C1 segment of cervical spinal cord (tissue), 14 donors: ENCODE measurements around the gene ZFHX2.
A peak's percentile ranks its signal among the peaks of the same experiment; 100 is the strongest.

Experiments used
- DNase-seq, 14 donors: peaks; one replicate each; lab custom pipeline; 2025; lab: John Stamatoyannopoulos, UW

ZFHX2 gene

DNA sequence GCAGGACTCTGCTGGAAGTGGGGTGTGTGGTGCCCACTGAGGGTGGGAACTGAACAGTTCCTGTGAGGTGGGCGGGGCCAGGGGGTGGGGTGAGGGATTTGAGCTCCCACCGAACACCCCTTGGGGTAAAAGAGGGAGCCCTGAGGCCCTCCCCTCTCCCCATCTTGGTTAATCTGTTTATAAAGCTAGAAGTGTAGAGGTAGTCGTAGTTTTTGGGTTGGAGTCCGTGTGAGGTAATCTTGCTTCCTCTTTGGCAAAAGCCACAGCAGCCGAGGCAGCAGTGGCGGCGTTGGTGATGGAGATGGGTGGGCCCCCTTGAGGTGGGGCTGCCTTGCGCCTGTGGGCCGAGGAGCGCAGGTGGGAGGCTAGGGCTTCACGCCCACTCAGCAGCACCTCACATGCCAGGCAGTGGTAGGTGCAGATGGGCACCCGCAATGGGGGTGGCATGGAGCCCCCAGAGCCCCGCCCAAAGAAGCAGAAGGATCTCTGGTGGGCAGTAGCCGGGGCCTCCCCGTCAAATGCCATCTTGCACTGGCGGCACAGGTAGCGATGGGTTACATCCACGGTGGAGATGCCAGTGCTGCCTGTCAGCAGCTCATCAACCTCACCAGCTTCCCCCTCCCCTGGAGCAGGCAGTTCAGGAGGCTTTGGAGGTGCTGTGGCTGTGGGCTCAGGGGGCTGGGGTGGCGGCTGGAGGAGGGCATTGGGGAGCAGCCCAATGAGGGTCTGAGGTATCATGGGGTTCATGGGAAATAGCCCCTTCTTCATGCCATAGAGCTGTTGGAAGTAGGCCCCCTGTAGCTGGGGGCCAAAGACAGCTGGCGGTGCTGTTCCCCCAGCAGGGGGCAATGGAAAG, 29.6 kb downstream of the ZFHX2 start:
- DNase-seq: no peak

DNA sequence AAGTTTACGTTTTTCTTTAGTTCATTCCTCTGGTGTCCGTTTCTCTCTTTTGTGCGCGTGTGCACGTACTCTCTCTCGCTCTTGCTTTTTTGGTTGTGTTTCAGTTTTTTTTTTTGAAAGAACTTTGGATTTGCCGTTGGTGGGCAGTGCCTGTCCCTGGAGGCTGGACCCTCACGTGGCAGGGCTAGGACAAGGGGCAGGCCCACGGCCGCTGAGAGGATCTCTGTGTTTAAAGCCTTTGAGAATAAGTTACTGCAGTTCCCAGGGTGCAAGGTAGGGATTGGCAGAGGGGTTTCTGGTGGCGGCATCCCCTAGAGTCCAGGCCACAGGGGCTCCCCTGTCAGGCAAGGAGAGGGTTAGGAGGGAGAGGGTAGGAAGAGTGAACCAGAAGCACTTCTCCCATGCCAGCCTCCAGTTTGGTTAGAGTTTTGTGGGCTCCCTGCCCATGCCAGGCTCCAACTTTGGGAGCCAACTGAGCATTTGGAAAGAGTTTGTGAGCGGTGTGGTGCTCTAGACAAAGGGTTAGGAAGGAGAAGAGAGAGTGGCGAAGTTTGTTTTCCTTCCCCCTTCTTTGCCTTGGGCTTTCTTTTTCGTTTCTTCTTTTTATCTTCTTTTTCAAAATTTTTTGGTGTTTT, 30.5 kb downstream of the ZFHX2 start:
- DNase-seq: peak in 3 of 14 donors; percentile 14 to 28 (median 27)

DNA sequence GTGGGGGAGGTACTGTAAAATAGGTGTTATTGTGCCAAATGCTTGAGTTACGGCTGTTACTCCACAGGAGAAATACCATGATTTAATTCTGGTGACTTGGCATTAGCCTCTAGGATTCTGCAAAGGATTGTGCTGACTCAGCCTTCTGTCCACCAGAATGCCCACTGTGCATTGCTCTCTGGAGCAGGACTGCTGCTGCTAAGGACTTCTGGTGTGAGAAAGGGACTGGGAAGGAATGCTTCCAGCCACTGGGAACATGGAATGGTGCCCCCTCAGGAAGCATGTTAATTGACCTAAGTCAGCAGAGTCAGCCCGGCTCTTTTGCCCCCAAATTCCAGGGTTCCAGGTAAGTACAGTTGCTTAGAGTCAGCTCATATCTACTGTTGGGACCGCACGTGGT, 32.9 kb downstream of the ZFHX2 start:
- DNase-seq: peak in 1 of 14 donors; percentile 69

GRCh38 chr14:23517650-23518326, 33.8 kb downstream of the ZFHX2 start:
- peak in 1 of 14 donors; percentile 69 for DNase-seq

- peak in 7 of 14 donors; percentile 51 to 96 (median 60) for DNase-seq
Observed at GRCh38 chr14:23514644-23514957, 37.0 kb downstream of the ZFHX2 start.

DNA sequence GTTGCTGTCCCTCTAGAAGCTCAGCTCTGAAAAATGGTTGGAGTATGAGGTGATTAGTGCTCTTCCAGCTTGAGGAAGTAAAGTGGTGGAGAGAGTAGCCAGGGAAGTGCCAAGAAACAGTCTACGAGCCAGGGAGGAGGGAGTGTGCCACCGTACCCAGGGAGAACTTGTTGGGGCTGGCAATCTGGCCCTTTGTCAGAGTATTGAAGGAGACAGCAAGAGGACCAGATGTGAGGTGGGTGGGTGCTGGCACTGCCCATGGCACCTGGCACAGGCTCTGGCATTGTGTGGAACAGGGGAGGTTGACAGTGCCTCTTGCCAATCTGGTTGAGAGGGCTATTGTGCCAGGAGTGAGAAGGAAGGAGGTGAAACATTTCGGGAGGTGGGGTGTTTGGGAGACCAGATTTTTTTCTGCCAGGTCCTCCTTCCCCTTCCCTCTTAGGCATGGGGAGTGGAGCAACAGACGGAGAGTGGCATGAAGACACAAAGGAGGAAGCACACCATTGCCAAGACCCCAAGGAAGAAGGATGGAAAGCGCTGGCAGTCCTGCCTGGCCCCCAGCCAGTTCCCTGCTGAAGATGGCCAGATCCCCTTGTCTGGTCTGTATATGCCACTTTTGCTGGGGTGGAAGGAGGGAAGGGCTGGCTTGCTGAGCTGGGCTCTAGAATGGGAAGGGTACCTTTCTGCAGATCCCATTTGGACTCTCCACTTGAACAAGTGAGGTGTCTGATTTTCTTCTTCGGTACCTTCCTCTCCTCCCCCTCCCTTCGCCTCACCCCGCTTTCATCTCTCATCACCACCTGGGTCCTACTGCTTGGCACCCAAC, 37.5 kb downstream of the ZFHX2 start:
- DNase-seq: peak in 10 of 14 donors; percentile 34 to 96 (median 66)

DNA sequence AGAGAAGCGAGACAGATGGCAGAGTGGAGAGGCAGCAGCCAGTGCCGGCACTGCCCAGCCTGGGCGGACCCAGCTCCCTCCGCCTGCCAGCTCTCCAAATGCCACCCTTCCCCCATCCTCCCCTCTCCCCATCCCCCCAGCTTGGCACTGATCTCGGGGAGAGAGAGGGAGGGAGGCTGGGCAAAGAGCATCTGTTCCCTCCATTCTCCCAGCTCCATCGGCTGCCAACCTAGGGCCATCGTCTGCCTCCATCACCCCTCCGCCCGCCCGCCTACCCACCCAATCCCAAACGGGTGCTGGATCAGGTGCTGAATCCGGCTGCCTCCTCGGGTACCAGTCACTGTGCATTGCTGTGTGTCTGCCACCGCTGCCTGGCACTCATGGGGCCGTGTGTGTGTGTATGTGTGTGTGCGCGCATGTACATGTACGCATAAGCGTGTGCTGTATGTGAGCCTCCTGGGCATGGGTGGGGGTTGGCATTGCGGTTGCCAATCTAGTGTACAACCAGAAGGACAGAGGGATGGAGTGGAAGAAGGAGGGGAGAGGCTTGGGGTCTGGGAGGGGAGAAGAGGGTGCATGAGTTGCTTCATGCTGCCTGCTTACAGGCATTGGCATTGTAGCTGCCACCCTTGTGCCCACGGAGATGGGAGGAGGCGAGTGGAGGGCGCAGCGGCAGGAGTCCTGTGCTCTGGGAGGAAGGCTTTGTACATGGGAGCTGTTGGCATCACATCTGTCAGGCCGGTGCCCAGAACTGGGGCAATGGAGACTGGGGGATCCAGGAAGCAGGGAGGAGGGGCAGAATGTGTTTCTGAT, 38.4 kb downstream of the ZFHX2 start:
- peak; percentile 56 to 97 (median 88) for DNase-seq

GRCh38 chr14:23512156-23512555, 39.4 kb downstream of the ZFHX2 start:
- peak in 4 of 14 donors; percentile 26 to 42 (median 34) for DNase-seq

DNA sequence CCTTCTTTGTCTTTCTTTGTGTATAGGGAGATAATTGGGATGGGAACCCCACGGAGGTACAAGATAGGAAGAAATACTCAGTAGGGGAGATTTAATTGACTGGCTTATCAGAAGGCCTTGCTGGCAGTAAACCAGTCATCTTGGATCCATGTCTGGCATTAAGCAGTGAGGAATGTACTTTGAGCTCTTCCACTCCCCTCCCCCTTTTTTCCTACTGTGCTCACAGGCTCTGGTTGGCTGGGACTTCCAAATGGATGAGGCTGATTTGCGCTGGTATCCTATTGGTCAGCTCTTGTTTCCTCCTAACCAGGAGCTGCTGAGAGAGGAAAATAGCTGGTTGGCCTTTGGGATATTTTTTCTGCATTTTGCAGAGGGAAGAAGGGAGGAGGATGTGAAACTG, 57.3 kb downstream of the ZFHX2 start:
- DNase-seq: peak in 1 of 14 donors; percentile 54

GRCh38 chr14:23492618-23493272, 58.8 kb downstream of the ZFHX2 start:
- DNase-seq: no peak

GRCh38 chr14:23487216-23487615, 64.3 kb downstream of the ZFHX2 start:
- DNase-seq: peak in 4 of 14 donors; percentile 11 to 85 (median 36)

DNA sequence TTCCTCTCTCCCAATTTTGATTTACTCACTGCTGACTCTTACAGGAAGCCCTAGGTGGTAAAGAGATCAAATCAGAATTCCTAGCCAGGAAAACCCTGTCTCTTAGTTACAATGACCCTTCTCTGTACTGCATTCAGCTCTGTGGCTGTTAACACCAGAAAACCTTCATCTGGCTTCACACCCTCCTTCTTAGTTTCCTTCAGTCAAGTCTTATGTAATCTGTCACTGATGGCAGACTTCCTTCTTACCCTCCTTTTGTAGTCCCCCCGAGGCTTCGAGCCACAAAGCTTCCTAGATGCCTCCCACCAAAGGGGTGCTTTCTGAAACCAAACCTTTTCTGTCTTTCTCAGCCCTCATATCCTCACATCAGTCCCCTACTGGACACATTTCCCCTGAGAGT, 65.5 kb downstream of the ZFHX2 start:
- DNase-seq: peak in 1 of 14 donors; percentile 67

- DNase-seq: peak in 1 of 14 donors; percentile 37
Observed at GRCh38 chr14:23485326-23485725, 66.2 kb downstream of the ZFHX2 start.

GRCh38 chr14:23483236-23483854, 68.2 kb downstream of the ZFHX2 start:
- peak in 12 of 14 donors; percentile 2 to 87 (median 54) for DNase-seq

- DNase-seq: no peak
Observed at GRCh38 chr14:23482823-23483148, 68.8 kb downstream of the ZFHX2 start.

- DNase-seq: peak in 1 of 14 donors; percentile 54
Observed at GRCh38 chr14:23481979-23482822, 69.4 kb downstream of the ZFHX2 start.

DNA sequence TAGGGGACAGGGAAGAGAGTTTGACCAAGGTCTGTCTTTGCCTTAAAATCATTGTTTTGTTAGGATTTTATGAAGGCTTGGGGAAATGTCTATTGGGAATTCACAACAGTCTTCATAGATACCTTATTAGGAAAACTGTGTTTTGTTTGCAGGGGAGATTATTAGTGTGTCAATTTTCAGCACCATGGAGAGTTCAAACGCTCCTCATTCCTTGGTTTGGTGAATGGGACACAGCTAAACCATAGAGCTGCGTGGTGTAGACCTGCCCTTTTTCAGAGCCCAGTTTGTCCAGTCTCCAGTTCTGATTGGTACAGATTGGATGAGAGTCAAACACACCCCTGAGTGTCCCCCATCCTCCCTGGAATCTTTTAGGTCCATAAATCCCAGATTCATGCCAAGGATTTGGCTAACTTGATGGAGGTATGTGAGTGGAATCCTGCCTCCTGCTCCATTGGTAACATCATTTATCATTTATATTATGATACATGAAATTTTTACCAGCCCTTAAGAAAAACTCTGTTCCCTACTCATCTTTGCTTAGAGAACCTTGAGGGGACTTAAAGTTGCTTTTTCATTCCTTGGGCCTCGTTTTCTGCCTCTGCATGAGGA, 70.1 kb downstream of the ZFHX2 start:
- DNase-seq: no peak

- peak in 3 of 14 donors; percentile 22 to 35 (median 30) for DNase-seq
Observed at GRCh38 chr14:23478109-23478759, 73.3 kb downstream of the ZFHX2 start.
